RWPE2 (cell line): Measurements from ENCODE around the gene PITPNC1.

Source experiments
- ATAC-seq: fragments of 200-7000 bp; cut with Tn5 transposase; 3 replicates; pipeline ENCODE4 v1.9.1; 2021; ENCODE audit warnings: low read depth
- DNase-seq: peaks from one replicate; pipeline ENCODE4 v3.0.0-alpha.2; 2020; ENCODE audit warnings: low spot score
- H3K27ac ChIP-seq: fragments of 450-650 bp; 2 replicates; pipeline ENCODE4 v1.5.1; 2017; ENCODE audit warnings: mild to moderate bottlenecking; ENCODE audit not compliant: poor library complexity, severe bottlenecking
- H3K27me3 ChIP-seq: fragments of 250-450 bp; sonication (Bioruptor Pico); 2 replicates; pipeline ENCODE4 v1.5.1; 2021; ENCODE audit warnings: mild to moderate bottlenecking, moderate library complexity; ENCODE audit not compliant: insufficient read depth, poor library complexity, severe bottlenecking
- H3K36me3 ChIP-seq: fragments of 250-450 bp; sonication (Bioruptor Pico); 2 replicates; pipeline ENCODE4 v1.5.1; 2020; ENCODE audit warnings: low read depth, mild to moderate bottlenecking, moderate library complexity
- H3K4me1 ChIP-seq: fragments of 250-450 bp; sonication (Bioruptor Pico); 2 replicates; pipeline ENCODE4 v1.5.1; 2021; ENCODE audit warnings: mild to moderate bottlenecking, moderate library complexity; ENCODE audit not compliant: insufficient read depth, poor library complexity, severe bottlenecking
- H3K4me3 ChIP-seq: fragments of 250-450 bp; sonication (Bioruptor Pico); 2 replicates; pipeline ENCODE4 v1.5.1; 2021; ENCODE audit warnings: mild to moderate bottlenecking, moderate library complexity; ENCODE audit not compliant: severe bottlenecking
- H3K9me3 ChIP-seq: fragments of 250-450 bp; sonication (Bioruptor Pico); 2 replicates; pipeline ENCODE4 v1.5.1; 2021; ENCODE audit warnings: mild to moderate bottlenecking, moderate library complexity; ENCODE audit not compliant: severe bottlenecking
- CTCF ChIP-seq: fragments of 450-650 bp; IDR thresholded peaks from one replicate; pipeline ENCODE4 v1.5.1; 2017; ENCODE audit warnings: mild to moderate bottlenecking, moderate library complexity; ENCODE audit not compliant: poor library complexity, severe bottlenecking

The PITPNC1 gene

GRCh38 chr17:67737145-67737544 is 360.1 kb downstream of the PITPNC1 start:
- no peak for TF ChIP-seq CTCF
- H3K36me3 ChIP-seq: peaks cover 99% of the 10 kb centered on the region
- no peak for ATAC-seq

GRCh38 chr17:67742025-67742424 is 364.9 kb downstream of the PITPNC1 start:
- no peaks in the 10 kb centered on the region for H3K27me3 ChIP-seq
- no peak for TF ChIP-seq CTCF
- peaks cover 98% of the 10 kb centered on the region for H3K36me3 ChIP-seq
- H3K27ac ChIP-seq: no peak overlapping the region
- H3K4me3 ChIP-seq: no peak overlapping the region
- H3K4me1 ChIP-seq: no peaks in the 10 kb centered on the region
- ATAC-seq (no peak), DNase-seq (no peak)
- no peaks in the 10 kb centered on the region for H3K9me3 ChIP-seq

More at GRCh38 chr17:67737145-67737544, 360.1 kb downstream of the PITPNC1 start:
- Histone ChIP-seq H3K4me1 (no peaks in the 10 kb centered on the region), H3K27ac (no peak overlapping the region), H3K27me3 (no peaks in the 10 kb centered on the region), H3K4me3 (no peak overlapping the region), H3K9me3 (no peaks in the 10 kb centered on the region)
- no peak for DNase-seq
